NCI-H510A treated with DMSO at 0.1 percent for 48 hours (cell line): Measurements from ENCODE around the gene SERPINI2.
"Not testable (repeated sequence)": the region's sequence is repeated elsewhere in the genome, so short reads cannot be mapped to it uniquely, and the experiment has no call there.

Experiments used
- DNase-seq: peaks from one replicate; lab custom pipeline; 2025; lab: John Stamatoyannopoulos, UW

SERPINI2 gene

DNA sequence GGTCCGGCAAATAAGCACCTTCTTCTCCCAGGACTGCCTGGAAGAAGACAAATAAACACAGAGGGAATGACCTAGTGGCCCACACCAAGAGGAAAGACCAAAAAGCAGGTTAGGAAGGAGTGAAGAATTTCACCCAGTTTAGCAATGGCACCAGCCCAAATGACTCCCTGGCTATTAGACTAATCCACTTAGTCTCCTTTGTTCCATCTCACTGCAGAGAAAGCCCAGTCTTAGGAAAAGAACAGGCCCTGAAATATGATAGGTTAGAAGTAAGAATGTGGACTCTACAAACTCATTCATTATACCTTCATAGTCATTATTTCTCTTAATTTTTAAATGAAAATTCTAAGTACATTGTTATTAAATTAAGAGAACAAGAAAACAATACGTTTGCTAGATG is 23.2 kb downstream of the SERPINI2 start:
- no peak for DNase-seq

DNA sequence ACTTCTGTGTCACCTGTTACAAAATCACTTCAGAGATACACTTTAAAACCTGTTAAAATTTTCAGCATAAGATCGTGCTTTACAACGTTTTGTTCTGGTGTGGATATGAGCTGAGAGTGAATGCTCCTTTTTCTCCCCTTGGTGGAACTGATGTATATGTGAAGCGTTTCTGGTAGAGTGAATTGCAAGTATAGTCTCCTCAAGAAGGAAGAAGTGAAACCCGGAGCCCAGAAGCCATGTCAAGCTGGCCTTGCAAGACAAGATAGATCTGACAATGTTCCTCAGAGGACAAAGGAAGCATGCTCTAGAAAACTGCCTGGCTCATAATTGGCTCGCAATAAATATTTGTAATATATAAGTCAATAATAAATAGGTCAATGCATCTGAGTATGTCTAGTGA is 23.6 kb downstream of the SERPINI2 start:
- DNase-seq: no peak

DNA sequence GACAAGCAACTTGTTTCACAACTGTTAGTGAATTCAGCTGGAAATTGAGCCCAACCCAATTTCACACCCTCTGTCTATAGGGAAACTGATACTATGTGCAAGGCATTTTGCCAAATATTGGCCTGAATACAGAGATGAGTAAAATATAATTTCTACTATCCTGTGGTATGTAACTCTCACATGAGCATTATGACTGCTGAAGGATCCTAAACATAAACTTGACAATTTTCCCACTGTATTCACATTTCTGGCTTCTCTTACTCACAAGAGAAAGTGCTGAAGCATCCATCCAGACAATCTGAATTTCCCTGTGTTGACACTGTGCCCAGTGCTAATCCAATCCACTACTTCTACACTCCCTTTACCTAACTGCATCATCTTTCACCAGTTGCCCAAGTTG is 28.4 kb downstream of the SERPINI2 start:
- DNase-seq: no peak

DNA sequence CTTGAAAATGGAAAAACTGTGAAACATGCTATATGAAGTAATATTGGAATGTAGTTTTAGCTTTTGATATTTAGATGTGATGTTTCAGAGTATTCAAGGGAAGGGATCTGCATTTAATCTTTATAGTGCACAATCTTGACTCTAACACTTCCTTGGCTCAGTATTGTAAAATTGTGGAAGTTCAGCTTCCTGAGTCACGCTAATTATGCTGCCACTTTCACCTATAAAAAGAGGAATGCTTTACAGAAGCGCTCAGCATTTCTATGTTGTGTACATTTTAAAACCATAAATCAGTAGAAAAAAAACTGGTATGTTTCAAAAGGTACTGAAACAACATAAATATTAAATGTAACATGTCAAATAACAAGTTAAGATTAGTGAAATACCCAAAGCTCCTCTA is 32.6 kb downstream of the SERPINI2 start:
- DNase-seq: no peak

DNA sequence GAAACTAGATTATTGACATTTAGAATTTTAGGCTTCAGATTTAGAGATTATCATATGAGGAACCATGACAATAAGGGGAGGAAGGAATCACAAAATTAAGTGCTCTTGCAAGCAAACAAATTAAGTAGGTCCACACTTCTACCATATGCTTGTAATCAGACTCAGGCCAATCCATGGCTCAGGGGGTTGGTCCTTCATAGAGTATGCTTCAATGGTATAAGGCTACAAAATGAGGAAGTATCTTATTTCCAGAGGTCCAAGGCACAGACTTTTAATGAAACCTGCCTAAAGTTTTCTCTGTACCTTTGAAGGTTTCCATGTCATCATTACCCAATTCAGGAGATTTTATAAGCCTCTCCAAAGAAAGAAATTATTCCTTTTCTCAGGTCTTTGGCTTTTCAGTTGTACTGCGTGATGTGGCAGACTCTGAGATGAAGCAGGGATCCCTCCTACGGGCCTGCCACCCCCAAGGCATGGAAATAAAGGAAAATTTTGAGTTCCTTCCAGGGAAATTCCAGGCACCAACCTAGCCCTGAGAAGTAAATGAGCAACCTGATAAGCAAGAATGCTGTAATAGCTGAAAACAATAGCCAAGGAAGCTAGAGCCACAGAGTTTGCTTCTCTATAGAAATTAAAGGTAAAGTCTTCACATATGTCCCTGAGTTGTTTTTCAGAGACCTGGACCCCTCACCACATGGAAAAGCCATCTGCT is 36.3 kb downstream of the SERPINI2 start:
- DNase-seq: no peak

DNA sequence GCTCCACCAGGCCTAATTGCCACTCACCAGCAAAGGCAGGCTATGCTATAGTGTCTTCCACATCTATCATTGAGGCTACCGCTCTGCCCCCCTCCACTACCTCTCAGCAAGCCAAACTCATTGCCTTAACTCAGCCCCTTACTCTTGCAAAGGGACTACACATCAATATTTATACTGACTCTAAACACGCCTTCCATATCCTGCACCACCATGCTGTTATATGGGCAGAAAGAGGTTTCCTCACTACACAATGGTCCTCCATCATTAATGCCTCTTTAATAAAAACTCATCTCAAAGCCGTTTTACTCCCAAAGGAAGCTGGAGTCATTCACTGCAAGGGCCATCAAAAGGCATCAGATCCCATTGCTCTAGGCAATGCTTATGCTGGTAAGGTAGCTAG is 46.9 kb downstream of the SERPINI2 start:
- DNase-seq: not testable (repeated sequence)

DNA sequence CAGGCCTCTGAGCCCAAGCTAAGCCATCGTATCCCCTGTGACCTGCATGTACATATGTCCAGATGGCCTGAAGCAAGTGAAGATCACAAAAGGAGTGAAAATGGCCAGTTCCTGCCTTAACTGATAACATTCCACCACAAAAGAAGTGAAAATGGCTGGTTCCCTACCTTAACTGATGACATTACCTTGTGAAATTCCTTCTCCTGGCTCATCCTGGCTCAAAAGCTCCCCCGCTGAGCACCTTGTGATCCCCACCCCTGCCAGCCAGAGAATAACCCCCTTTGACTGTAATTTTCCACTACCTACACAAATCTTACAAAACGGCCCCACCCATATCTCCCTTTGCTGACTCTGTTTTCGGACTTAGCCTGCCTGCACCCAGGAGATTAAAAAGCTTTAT is 51.4 kb downstream of the SERPINI2 start:
- not testable (repeated sequence) for DNase-seq

DNA sequence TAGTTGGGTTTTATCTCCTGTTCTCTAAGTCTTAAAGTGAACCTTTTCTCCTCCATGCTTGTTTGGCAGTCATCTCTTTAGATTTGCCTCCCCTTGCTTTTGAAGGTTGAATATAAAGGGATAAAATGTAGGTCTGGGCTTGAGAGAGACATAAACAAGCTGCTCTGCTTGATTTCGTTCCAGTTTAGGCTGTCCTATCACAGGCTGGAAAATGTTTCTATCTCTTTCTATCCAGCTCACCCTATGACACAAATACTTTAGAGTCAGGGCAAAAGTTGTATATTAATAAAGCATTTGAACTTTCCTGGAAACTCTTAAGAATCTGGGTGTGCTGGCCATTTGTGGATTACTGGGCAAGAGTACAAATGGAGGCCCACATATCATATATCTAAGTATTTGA is 64.2 kb downstream of the SERPINI2 start:
- no peak for DNase-seq

DNA sequence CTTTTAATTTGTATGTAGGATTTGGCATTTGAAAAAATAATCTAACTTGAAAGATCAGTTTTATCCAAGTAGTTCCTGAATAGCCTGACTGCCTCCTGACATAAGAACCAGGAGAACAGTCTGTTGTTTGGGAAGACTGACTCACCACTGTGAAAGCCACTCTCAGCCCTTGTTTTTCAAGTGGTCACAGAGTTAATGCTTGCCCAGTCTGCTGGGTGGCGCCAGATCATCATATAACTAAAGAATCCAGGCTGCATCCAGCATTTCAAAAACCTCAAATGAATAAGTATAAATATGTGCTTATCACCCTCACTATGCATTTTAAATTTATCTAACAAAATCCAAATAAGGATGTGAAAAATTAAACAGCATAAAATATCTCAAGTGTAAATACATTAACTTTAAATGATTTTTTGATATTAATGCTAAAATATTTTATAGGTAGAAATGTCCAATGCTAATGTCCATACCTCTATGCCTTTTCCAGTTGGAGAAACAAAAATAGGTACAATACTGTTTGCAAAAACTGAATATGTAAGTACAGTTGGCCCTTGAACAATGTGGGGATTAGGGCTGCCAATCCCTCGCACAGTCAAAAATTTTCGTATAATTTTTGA is 66.9 kb downstream of the SERPINI2 start:
- peak; percentile 62 for DNase-seq

DNA sequence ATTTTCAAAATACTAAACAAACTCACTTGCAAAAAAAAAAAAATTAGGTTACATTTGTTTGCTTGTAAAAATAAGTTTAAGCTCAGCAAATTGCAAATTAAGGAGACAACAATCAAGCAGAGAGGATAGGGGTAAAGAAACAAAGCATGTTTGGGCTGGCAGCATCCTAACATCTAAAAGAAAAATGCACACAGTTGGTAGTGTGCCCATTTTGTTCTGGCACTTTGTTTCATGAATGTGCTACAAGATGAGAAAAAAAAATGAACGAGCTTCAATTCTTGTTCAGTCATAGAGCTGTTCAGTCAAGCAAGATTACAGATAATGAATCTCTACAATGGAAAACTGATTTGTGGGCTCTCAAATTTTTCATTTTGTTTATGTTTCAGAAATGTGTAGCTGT is 76.0 kb downstream of the SERPINI2 start:
- no peak for DNase-seq

DNA sequence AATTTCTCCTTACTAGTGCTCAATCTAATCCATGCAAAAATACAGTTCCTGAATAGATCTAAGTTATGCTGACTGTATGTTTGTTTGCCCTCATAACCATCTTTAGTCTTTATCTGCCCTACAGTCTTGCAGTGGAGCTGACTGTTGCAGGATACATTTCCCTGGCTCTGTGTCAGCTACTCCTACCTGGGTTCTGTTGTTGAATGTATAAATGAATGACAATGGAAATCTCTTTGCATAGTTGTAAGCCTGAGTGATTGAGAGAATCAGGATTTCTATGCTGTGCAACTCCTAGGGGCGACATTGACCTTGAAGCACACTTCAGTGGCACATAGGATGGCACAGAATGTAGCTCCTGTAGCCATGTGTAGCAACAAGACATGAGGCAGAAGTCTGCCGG is 77.8 kb downstream of the SERPINI2 start:
- no peak for DNase-seq

DNA sequence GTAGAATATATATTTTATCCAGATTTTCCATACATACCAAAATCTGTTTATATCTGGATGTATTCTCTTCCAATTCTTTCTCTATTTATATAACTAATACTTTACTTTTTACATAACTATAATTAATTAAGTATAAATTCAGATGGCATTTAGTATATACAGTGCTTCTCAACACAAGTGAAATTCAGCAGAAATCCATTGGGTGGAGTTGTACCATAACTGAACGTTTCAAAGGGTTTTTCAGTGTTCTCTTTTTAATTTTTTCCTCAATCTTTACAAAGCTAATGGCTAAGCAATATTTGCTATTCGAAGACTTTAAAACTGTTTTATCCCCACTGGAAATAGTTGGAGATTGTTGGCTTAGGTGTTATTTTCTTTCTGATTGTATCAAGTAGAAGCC is 79.8 kb downstream of the SERPINI2 start:
- DNase-seq: no peak
